ENCODE results near the gene EXD3. TPM values are rescaled to one million over a fixed set of nuclear protein-coding genes. Genes with fewer than 3 reads are reported as not detected.

EXD3 gene
- polyA plus RNA-seq, 1 donor = 14.1 TPM

DNA sequence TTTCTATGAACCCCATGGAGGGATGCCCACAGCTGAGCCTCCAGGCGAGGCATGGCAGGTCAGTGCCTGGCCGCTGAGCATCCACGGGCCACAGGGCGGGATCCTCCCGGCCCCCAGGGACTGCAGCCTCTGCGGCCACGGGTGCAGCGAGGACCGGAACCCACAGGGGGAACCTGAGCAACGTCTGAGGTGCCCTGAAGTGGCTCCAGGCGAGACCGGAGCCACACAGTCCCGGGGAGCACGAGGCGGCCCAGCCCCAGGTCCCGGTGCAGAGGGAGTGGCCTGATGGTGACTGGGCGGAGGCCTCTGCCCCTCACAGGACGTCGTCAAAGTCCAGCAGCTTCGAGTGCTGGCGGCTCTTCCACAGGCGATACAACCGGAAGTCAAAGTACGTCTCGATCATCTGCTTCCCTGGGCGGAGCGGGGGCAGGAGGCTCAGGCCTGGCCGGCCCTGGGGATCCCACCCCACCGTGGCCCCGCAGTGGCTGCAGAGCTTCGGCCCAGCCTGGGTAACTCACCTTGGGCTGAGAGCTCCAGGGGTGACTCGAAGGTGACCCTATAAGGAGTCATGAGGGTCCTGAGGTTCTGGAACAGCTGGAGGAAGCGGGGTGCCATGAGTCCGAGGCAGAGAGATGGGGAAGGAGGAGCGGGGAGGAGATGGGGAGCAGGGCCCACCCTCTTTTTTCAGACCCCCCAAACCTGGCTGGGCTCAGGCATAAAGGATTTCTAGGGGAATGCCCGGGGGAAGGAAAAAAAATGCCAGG is 26.3 kb upstream of the EXD3 start:
- no peak for DNase-seq

DNA sequence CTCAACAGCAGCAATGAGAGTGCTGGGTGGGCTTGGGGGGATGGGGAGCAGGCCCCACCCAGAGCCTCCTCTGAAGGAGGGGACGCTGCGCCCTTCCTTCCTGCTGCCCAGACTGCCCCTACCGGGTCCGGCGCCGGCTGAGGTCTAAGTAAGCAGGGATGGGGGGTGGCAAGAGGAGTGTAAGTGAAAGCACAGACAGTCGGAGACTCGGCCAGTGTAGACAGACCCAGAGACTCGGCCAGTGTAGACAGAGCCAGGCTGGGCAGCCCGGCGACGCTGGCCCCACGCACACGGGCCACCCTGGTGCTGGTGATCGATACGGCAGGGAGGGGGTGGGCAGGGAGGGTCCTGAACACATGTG is 25.6 kb upstream of the EXD3 start:
- no peak for DNase-seq

DNA sequence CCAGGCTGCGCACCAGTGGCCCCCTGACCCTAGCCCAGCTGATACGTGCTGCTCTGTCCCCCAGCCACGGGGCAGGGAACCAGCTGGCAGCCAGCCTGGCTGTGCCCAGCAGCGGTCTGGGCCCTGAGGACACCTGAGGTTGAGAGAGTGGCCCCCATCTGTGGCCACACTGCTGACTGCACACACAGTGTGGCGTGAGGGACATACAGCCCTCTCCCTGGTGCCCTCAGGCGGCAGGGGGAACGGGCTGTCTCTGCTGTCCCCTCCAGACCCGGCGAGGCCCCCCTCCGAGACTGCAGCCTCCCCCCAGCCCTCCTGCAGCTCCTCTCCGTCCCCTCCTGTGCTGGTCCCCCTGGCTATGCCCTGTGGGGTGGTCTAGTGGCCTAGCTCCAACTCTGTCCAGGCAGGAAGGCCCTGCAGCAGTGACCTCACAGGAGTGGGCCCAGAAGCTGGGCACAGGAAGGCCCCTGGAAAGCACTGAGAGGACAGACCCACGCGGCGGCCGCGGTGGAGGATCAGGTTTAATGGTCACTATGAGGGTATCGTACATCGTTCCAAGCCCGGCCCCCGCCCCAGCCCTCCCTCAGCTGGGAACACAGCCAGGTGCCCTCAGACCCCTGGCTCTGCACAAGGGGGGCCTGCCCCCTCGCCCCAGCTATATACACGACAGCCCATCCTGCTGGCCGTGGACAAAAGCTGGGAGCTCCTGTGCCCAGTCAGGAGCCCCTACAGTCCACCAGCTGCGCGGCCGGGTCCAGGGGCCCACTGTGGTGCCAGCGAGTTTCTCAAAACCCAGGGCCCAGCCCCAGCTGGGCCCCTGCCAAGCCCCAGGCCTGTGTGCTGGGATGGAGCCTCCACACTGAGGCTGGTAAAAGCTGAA is 25.0 kb upstream of the EXD3 start:
- DNase-seq = no peak

DNA sequence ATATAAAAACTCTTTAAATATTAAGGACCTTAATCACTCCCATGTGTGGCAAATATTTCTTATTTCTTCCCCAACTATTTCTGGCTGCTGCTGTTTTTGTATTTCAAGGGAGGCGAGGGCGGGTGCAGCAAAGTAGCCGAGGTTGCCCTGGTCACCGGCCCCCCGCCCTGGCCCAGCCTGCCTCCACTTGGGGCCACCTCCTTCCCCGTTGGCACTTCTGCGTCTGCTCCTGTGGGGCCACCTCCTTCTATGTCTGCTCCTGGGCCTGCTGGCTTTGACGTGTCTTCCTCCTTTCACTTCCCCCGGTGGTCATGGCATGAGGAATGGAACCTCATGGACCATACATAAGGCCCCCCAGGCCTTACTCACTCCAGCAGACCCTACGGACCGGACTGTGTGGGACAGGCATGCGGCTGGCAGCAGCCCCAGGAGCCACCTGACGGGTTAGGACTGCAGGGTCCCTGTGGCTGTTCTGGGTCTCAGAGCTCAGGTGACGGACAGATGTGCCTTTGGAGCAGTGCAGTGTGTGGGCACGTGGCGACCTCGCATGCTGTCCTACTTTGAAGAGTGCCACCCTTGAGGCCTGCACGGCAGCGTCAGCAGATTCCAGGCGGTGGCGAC is 24.0 kb upstream of the EXD3 start:
- no peak for DNase-seq

DNA sequence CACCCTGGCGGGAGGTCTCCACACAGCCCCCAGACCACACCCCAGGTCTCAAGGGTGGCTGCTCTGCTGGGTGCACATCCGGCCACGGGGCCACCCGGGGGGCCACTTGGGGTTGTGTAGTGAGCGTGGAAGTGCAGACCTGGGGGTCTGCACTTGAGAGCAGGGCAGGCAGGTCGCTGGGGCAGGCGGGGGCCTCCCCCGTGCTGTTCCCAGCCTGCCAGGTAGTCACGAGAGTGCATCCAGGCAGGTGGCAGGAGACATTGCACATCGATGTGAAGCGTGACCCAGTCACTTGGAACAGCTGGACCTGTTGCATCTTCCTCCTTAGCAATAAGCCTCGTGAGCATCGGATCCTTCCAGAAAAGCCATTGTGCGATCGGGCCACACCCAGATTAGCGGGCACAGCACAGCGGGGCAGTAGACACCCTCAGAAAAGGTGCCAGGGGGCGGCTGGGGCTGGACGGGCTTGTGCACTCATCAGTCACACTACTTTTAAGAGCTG is 23.0 kb upstream of the EXD3 start:
- DNase-seq = no peak

DNA sequence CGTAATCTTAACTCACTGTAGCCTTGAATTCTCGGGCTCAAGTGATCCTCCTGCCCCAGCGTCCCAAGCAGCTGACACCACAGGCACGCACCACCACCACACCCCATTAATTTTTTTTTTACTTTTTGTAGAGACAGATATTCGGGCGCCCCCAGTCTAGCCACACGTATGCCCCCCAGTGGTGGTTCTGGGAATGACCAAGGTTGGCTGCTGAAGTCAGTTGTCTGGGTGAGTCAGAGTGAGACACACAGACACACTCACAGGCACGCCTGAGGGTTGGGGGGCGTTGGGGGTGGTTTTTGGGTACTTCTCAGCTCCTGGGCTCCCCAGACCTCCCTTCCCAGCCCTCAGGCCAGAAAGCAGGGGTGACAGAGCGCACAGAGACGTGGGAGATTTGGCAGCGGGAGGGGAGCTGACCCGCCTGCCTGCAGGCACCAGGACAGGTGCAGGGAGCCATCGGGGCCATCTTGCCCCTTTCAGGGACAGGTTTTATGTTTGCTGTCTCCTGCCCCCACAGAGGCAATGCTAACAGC is 22.4 kb upstream of the EXD3 start:
- no peak for DNase-seq

DNA sequence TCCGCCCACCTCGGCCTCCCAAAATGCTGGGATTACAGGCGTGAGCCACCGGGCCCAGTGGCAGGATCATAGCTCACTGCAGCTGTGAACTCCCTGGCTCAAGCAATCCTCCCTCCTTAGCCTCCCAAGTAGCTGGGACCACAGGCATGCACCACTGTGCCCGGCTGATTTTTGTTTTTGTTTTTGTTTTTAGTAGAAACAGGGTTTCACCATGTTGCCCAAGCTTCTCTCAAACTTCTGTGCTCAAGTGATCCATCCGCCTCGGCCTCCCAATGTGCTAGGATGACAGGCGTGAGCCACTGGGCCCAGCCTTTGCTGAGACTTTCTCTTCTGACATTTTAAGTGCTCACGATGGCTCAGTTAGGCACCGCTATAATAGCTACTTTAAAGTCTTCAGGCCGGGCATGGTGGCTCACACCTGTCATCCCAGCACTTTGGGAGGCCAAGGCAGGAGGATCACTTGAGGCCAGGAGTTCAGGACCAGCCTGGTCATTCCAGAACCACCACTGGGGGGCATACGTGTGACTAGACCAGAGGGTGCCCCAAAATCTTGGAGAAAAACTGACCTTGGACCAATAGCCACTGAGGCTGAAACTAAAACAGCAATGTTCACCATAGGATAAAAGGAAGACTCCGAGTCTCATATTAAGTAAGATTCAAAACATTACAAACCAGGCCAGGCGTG is 21.3 kb upstream of the EXD3 start:
- no peak for DNase-seq

DNA sequence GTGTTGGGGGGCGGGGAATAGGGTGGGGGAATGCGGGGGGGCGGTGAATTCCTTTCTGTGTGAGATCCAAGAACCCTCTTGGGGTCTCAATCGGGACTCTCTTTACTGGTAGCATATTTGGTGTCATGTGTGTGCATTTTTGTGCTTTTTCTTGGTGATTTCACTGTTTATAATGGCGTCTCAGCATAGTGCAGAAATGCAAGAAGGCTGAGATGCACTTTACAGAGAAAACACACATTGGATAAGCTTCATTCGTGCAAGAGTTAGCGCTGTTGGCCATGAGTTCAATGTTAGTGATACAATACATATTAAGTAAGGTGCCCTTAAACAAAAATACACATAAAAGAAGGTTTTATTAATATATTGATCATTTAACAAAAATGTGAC is 19.0 kb upstream of the EXD3 start:
- no peak for DNase-seq

DNA sequence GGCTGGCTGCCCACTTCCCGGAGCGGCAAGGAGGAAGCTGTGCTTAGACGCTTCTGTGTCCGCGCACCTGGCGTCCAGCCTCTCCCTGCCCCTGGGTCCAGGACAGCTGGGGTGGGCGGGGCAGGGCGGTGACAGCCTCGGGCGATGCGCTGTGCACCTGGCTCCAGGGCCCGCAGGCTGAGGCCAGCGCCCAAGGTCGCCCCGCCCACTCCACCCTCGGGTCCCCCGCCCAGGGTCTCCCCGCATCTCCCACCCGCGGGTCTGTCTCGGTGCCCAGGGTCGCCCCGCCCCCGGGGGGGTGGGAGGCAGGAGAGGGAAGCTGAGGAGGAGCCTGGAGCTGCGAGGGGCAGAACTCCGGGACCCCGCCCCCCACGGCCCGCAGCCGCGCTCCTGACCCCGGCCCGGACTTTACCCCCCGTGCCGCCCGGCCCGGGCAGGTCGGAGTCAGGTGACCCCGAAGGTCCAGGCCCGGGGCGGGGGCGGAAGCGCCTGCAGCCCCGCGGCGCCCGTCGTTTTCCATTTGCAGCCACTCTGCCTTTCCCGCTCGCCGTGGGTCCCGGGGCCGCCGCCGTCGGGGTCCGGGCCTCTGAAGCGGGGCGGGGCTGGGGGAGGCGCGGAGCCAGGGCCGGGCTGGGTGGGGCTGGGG is 18.4 kb upstream of the EXD3 start, which contains the start of gene ENTPD8:
TSS of gene ENTPD8 (minus strand) at position 69 of the 646 bp plus-strand sequence. CDS start 3,072 bp downstream, outside the sequence.
- DNase-seq = no peak

DNA sequence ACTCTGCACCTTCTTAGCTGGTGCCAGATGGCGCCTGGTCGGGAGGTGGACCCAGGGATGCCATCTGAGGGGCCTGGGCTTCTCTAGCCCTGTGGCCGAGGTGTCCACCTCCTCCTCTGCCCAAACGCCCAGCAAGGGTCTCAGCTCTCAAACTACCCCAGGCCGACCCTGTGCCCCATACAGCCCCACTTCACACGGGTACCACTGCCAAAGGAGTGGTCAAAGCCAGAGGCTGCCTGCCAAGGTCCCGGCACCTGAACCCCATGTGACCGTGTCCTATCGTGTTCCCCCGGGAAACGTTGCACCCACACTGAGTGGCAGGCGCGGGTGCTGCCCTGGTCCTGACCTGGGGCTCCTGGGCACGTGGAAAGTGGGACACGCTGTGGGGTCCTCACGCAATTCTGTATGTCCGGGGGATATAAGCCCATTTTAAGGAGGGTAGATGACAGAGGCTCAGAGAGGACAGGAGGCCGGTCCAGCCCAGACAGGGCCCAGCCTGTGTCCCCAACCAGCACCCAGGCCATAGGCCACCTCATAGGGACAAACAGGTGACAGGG is 16.3 kb upstream of the EXD3 start:
- DNase-seq = no peak

DNA sequence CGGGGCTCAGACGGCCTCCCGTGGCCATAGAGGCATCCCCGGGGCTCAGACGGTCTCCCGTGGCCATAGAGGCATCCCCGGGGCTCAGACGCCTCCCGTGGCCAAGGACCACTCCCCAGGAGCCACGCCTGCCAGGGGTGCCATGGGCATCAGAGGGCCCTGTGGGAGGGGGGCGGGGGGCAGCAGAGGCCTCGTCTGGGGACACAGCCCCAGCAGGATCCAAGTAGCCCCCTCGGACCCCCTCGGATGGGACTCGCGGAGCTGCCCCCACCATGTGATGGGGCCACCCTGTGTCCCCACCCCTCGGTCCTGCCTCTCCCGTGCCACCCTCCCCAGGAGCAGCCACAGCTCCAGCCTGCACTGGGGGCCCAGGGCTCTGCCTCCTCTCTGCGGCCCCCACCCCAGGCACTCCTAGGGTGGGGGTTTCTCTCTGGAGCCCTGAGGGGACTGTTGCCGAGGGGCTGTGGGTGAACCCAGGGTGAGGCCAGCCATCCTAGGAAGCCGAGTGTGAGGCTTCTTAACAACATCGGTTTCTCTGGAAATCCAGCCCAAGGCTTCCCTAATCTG is 15.7 kb upstream of the EXD3 start:
- DNase-seq = no peak

DNA sequence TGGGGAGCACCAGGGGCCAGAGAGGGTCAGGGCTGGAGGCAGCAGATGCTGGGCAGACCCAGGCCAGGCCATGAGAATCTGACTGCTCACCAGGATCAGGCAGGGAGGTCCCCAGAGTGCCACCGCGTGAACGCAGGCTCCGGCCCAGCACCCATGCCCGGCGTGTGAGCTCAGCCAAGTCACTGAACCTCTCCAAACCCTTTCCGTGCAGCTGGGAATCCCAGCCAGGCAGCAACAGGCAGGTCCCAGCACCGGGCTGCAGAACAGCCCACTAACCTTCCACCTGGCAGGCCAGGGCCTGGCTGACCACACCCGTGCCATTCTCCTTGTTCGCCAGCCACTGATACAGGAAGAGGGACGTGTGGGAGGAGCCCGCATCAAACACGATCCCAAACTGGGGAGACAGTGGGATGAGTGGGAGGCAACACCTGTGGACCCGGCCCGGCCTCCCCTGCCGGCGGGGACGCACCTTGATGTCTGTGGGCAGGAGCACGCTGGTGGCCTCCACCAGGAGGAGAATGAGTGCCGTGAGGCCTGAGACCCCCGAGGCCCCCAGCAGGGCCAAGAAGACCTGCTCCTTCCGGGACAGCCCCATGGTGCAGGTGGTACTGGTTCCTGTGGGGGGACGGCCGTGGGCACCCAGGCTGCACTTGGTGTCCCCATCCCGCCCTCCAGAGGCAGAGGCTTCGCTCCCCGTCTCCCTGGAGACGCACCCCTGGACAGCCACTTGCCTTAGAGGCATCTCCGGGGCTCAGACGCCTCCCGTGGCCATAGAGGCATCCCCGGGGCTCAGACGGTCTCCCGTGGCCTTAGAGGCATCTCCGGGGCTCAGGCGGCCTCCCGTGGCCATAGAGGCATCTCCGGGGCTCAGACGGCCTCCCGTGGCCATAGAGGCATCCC is 15.0 kb upstream of the EXD3 start:
- no peak for DNase-seq

DNA sequence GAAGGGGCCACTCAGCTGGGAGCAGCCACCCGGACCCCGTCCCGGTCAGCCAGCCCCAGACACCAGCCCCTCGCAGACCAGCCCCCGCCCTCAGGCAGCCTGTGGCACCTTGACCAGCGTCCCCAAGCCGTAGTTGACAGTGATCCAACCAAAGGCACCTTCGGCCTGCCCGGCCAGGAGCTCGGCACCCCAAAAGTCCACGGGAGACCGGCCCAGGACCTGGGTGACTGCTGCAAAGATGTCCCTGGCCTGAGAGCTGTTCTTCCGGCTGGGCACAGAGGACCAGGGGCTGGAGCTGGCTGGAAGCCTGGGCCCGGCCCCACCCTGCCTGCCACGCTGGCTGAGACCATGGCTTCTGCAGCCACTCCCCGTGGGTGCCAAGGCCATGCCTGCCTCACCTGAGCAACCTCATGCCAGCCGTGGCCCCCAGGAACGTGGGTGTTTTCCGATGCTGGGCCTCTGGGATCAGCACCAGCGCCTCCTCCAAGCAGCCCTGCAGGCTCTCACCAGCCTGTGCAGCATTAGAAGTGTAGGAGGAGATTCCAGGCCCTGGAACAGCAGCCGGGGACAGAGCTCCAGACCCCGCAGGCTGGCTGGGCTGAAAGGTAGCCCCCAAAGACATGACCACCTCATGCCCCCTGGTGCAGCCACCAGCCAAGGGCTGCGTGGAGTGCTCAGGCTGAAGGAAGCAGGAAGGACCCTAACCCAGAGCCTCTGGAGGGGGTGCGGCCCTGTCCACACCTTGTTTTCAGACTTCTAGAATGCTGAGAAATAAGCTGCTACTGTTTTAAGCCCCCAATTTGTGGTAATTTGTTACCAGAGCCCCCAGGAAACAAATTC is 14.0 kb upstream of the EXD3 start:
- no peak for DNase-seq

DNA sequence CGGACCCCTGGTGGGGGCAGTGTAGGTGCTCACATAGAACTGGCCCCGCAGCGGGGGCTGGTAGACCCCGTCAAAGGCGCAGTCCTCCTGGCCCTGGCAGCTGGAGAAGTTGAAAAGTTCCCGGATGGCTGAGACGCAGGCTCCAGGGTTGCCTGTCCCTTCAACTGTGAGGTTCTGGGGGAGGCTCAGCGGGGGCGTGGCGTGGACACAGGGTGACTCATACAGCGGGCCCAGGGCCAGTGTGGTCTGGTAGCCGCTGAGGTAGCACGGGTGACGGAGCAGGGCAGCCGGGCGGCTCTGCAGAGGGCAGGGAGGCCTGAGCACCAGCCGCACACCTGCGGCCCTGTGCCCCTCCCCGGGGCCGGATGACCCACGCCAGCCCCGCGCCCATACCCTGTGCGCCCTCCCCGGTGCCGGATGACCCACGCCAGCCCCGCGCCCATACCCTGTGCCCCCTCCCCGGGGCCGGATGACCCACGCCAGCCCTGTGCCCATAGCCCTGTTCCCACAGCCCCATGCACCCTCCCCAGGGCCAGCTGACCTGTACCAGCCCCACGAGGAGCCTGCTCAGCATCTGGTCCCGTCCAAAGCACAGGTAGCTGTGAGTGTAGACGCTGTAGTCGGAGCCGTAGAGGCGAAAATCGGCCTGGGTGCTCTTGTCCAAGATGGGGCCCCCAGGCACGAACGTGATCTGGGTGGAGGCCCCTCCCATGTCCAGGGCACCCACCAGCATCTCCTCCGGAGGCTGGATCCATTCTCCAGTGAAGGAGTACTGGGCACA is 13.2 kb upstream of the EXD3 start:
- no peak for DNase-seq

DNA sequence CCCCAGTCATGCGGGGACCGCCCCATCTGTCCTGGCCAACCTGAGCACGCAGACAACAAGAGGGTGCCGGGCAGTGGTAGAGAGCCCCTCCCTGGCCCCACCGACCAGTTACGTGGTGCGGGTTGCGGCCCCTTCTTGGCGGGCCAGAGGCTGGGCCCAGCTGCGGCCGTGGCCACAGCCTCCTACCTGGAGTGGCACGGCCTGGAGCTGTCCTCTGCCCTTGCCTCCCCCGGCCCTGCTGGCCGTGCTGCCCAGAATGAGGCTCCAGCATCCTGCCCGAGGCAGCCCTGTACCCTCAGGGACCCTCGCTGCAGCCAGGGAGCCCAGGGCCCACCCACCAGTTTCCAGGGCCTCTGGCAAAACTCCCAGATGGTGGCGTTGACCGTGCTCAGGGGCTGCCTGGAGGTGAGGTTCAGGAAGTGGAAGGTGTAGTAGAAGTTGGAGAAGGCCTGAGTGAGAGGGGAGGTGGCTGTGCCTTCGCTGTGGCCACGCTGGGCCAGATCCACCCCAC is 12.5 kb upstream of the EXD3 start:
- DNase-seq = no peak

DNA sequence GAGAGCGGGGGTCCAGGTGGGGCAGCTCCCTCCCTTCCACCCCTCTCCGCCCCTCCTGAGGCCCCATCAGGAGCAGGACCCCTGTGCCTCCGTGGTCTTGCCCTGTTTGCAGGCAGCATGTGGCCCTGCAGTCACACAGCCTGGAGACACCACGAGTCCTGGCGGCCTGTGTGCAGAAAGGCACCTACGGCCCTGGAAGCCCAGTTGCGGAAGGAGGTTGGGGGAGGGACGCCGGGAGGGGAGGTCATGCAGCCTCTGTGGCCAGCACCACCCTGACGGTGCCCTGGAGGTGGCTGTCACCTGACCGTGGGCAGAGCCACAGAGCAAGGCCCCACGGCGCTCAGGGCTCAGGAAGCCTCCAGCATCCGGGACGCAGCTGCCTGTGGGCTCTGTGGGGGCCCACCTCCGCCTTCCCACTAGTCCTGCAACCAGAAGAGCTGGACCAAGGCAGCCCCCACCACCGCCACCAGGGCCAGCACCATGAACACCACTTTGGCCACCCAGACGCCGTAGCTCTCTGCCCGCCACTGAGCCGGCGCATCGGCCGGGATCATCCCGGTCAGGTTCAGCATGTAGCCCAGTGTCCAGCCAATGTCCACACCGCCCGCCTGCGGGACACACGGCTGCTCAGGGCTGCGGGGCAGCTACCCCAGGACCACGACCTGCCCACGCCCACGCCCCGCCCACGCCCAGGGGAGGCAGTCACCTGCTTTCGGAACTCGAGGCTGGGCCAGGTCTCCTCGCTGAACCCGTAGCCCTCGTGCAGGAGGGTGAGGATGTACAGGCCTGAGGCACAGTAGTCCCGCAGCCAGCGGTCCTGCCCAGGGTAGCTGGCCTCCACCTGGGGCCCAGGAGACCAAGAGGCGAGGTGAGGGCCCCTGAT is 11.8 kb upstream of the EXD3 start:
- DNase-seq = no peak
